B cell (primary cell): ENCODE results near the gene UBXN7. TPM values are rescaled to one million over a fixed set of nuclear protein-coding genes. Genes with fewer than 3 reads are reported as not detected.

Source experiments
- ATAC-seq: fragments of 200-7000 bp; cut with Tn5 transposase; one replicate; pipeline ENCODE4 v1.10.0; 2021; ENCODE audit warnings: low read depth, mild to moderate bottlenecking, moderate number of reproducible peaks, moderate library complexity
- CTCF ChIA-PET: fragments of 350-600 bp; sonication (Branson Sonifier 250); formaldehyde crosslinking; loops from one replicate; lab custom pipeline; 2021; ENCODE audit warnings: antibody characterized with exemption, inconsistent platforms; lab: Charles Lee
- POLR2A ChIA-PET: fragments of 350-600 bp; sonication (Branson Sonifier 250); formaldehyde crosslinking; loops from one replicate; lab custom pipeline; 2021; ENCODE audit warnings: antibody characterized with exemption; lab: Charles Lee
- DNase-seq: peaks from one replicate; pipeline ENCODE4 v3.0.0; 2013
- H2AFZ ChIP-seq: 2 replicates; pipeline ENCODE4 v1.6.1; 2012; ENCODE audit warnings: mild to moderate bottlenecking, low read depth, low read length; ENCODE audit not compliant: insufficient read depth, poor library complexity, severe bottlenecking
- H3K27ac ChIP-seq, 2 donors: 1 replicate in 1 of 2; 2 replicates in 1 of 2; pipeline ENCODE4 v1.5.1; 2012 to 2013; ENCODE audit warnings: low read length in 2 of 2, mild to moderate bottlenecking in 2 of 2, moderate library complexity in 1 of 2
- H3K27me3 ChIP-seq, 4 experiments: fragments of 200-600 bp in 1 of 4; sonication (generic) in 1 of 4; replicated peaks in 1 of 4; 1 replicate in 2 of 4; 2 replicates in 2 of 4; pipeline versions ENCODE4 v1.6.1 to v1.7.0; 2013 to 2016; ENCODE audit warnings: low read length in 3 of 4, mild to moderate bottlenecking in 2 of 4, mixed read lengths in 1 of 4, moderate library complexity in 1 of 4; ENCODE audit not compliant: insufficient read depth in 4 of 4, control insufficient read depth in 3 of 4; ENCODE audit errors: control extremely low read depth in 1 of 4
- H3K36me3 ChIP-seq, 2 experiments: replicated peaks in 1 of 2; 1 replicate in 1 of 2; 2 replicates in 1 of 2; pipeline versions ENCODE4 v1.6.1 to v1.7.1; 2013; ENCODE audit warnings: low read length in 1 of 2; ENCODE audit not compliant: insufficient read depth in 2 of 2, control insufficient read depth in 1 of 2; ENCODE audit errors: control extremely low read depth in 1 of 2, extremely low read depth in 1 of 2
- H3K4me1 ChIP-seq, 2 donors: fragments of 200-600 bp in 1 of 2; sonication (generic) in 1 of 2; 1 replicate in 1 of 2; 2 replicates in 1 of 2; pipeline versions ENCODE4 v1.5.1 to v1.6.1; 2013 to 2017; ENCODE audit warnings: low read length in 2 of 2; ENCODE audit not compliant: control insufficient read depth in 2 of 2, insufficient read depth in 2 of 2
- H3K4me2 ChIP-seq: replicated peaks from 2 replicates; pipeline ENCODE3; 2012; ENCODE audit warnings: mild to moderate bottlenecking, low read depth, low read length; ENCODE audit not compliant: poor library complexity, severe bottlenecking
- H3K4me3 ChIP-seq, 5 experiments: fragments of 200-600 bp in 1 of 5; sonication (generic) in 1 of 5; 1 replicate in 3 of 5; 2 replicates in 2 of 5; pipeline versions ENCODE4 v1.5.1 to v1.7.0; 2011 to 2016; ENCODE audit warnings: low read length in 4 of 5, mild to moderate bottlenecking in 4 of 5, low read depth in 2 of 5, control low read depth in 1 of 5, moderate library complexity in 1 of 5; ENCODE audit not compliant: insufficient read depth in 1 of 5; ENCODE audit errors: control extremely low read depth in 1 of 5, extremely low read depth in 1 of 5
- H3K79me2 ChIP-seq: fragments of 200-600 bp; sonication (generic); one replicate; pipeline ENCODE4 v1.6.0; 2016; ENCODE audit warnings: low read length; ENCODE audit not compliant: control insufficient read depth, insufficient read depth
- H3K9ac ChIP-seq: fragments of 200-600 bp; sonication (generic); 2 replicates; pipeline ENCODE4 v1.6.1; 2017; ENCODE audit warnings: mild to moderate bottlenecking, low read length, moderate library complexity
- H3K9me3 ChIP-seq, 3 donors: one replicate each; pipeline versions ENCODE4 v1.6.1 to v1.7.1; 2013; ENCODE audit warnings: low read length in 2 of 3; ENCODE audit not compliant: control insufficient read depth in 2 of 3, insufficient read depth in 1 of 3; ENCODE audit errors: control extremely low read depth in 1 of 3
- H4K20me1 ChIP-seq: 2 replicates; pipeline ENCODE4 v1.6.0; 2012; ENCODE audit warnings: mild to moderate bottlenecking, low read length; ENCODE audit not compliant: insufficient read depth, control insufficient read depth, poor library complexity, severe bottlenecking
- H3K27ac Mint-ChIP-seq: one replicate; pipeline ENCODE4 v1.8.0; 2021; ENCODE audit warnings: mixed read lengths
- H3K27me3 Mint-ChIP-seq: one replicate; pipeline ENCODE4 v1.8.0; 2021; ENCODE audit warnings: mixed read lengths
- H3K4me1 Mint-ChIP-seq: one replicate; pipeline ENCODE4 v1.8.0; 2021; ENCODE audit warnings: mixed read lengths
- H3K4me3 Mint-ChIP-seq: one replicate; pipeline ENCODE4 v1.8.0; 2021; ENCODE audit warnings: mixed read lengths
- H3K9me3 Mint-ChIP-seq: one replicate; pipeline ENCODE4 v1.8.0; 2022; ENCODE audit warnings: mixed read lengths; ENCODE audit not compliant: insufficient read depth
- EZH2 ChIP-seq: IDR thresholded peaks from 2 replicates; pipeline ENCODE4 v1.6.1; 2012; ENCODE audit warnings: borderline replicate concordance, low read depth, mild to moderate bottlenecking, moderate library complexity, low read length; ENCODE audit not compliant: insufficient read depth, poor library complexity, severe bottlenecking
- WGBS: methylation state at CpG from one replicate; pipeline ENCODE4 v1.1.5; 2013; ENCODE audit warnings: missing lambda C conversion rate; ENCODE audit not compliant: insufficient coverage; 5-methylcytosine and 5-hydroxymethylcytosine counted together
- intact Hi-C: fragments of 100-400 bp; cut with micrococcal nuclease; formaldehyde crosslinking; loops from one replicate; pipeline ENCODE4 v1.10.0; 2022
- polyA plus RNA-seq: library from polyadenylated mRNA; depleted of rRNA; stranded (reverse); fragments of >200 nt; gene quantifications from 2 replicates; pipeline ENCODE4 v1.2.3, GENCODE V29; 2012
- total RNA-seq, 2 donors: library from RNA; stranded (reverse); fragments of 120-200 nt in 1 of 2; gene quantifications; 1 replicate in 1 of 2; 2 replicates in 1 of 2; pipeline versions ENCODE4 v1.2.3 to v1.2.4, GENCODE V29; 2013 to 2022
- TF ChIP-seq, protein P1 (sequence below): fragments of 200-600 bp; IDR thresholded peaks from one replicate; pipeline ENCODE4 v1.8.0; 2022; ENCODE audit warnings: antibody characterized with exemption, mild to moderate bottlenecking

Gene UBXN7
- total and polyA plus RNA-seq, 2 donors (not counting 1 experiment from before 2014, with no cell fraction given) = 7.4 to 107 TPM

DNA sequence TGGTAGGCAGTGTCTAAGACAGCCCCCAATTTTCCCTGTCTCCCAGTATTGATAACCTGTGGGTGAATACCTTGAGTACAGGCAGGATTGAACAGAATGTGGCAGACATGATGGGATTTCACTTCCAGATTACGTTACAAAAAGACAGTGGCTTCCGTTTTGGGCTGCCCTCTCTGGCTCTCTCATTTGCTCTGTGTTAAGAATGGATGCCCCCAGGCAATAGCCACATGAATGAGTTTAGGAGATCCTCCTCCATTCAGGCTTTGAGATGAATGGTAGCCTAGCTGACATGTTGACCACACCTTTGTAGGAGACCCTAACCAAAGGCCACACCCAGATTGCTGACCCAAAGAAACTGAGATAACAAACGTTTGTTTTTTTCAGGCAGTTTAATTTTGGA lies 34.3 kb downstream of the UBXN7 start:
- CTCF ChIA-PET = interaction anchor here (0.6 kb wide), 1 partner anchor 10 kb away, joined by 3 read pairs; no protein-coding TSS in a partner anchor

DNA sequence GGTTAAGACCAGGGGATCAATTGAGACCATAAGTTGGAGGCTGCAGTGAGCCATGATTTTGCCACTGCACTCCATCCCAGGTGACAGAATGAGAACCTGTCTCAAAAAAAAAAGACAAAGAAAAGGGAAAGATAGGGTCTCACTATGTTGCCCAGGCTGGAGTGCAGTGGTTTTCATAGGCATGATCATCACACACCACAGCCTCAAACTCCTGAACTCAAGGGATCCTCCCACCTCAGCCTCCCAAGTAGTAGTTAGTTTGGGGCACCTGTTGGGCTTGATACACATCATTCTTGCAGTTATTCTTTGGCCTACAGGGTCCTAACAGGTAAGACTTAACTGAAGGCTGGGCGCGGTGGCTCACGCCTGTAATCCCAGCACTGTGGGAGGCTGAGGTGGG lies 42.1 kb downstream of the UBXN7 start:
- H3K4me1 Mint-ChIP-seq = peaks cover 6% of the 10 kb centered on the region
- WGBS = no CpG with 5 or more reads among the region's 3 CpGs
- H3K27ac ChIP-seq = no peak overlapping the region
- H3K9me3 Mint-ChIP-seq = peaks cover 2% of the 10 kb centered on the region
- H3K27me3 Mint-ChIP-seq = no peaks in the 10 kb centered on the region
- intact Hi-C loops = no loop called here
- H3K9ac ChIP-seq = no peak overlapping the region
- no peak overlapping the region for H2AFZ ChIP-seq
- POLR2A ChIA-PET = no interaction called here
- peaks cover 28% of the 10 kb centered on the region for H3K79me2 ChIP-seq
- no peak overlapping the region for H3K4me3 ChIP-seq
- no peak for ATAC-seq
- peaks cover 0 to 6% (median 0%) of the 10 kb centered on the region in 3 donors for H3K9me3 ChIP-seq
- no peak overlapping the region for H3K27ac Mint-ChIP-seq
- no peaks in the 10 kb centered on the region for H3K27me3 ChIP-seq
- DNase-seq = no peak
- TF ChIP-seq, protein P1, sequence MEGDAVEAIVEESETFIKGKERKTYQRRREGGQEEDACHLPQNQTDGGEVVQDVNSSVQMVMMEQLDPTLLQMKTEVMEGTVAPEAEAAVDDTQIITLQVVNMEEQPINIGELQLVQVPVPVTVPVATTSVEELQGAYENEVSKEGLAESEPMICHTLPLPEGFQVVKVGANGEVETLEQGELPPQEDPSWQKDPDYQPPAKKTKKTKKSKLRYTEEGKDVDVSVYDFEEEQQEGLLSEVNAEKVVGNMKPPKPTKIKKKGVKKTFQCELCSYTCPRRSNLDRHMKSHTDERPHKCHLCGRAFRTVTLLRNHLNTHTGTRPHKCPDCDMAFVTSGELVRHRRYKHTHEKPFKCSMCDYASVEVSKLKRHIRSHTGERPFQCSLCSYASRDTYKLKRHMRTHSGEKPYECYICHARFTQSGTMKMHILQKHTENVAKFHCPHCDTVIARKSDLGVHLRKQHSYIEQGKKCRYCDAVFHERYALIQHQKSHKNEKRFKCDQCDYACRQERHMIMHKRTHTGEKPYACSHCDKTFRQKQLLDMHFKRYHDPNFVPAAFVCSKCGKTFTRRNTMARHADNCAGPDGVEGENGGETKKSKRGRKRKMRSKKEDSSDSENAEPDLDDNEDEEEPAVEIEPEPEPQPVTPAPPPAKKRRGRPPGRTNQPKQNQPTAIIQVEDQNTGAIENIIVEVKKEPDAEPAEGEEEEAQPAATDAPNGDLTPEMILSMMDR = no peak
- TF ChIP-seq EZH2 = no peak
- no peaks in the 10 kb centered on the region for H3K4me1 ChIP-seq
- H3K4me2 ChIP-seq = no peak overlapping the region
- CTCF ChIA-PET = interaction anchor here (1.4 kb wide), 1 partner anchor 10 kb away, joined by 3 read pairs; no protein-coding TSS in a partner anchor
- H3K4me3 Mint-ChIP-seq = no peak overlapping the region
- H3K36me3 ChIP-seq = peaks cover 13 to 47% of the 10 kb centered on the region in 2 experiments
- H4K20me1 ChIP-seq = peaks cover 18% of the 10 kb centered on the region

More for the DNA sequence above, 34.3 kb downstream of the UBXN7 start:
- Mint-ChIP-seq H3K4me3 (no peak overlapping the region), H3K4me1 (no peaks in the 10 kb centered on the region), H3K27ac (no peak overlapping the region), H3K27me3 (no peaks in the 10 kb centered on the region), H3K9me3 (no peaks in the 10 kb centered on the region)
- no peaks in the 10 kb centered on the region for H3K4me1 ChIP-seq
- no peak overlapping the region for H2AFZ ChIP-seq
- no peak for TF ChIP-seq EZH2
- TF ChIP-seq, protein P1 = no peak
- no peak overlapping the region for H3K27ac ChIP-seq
- DNase-seq (no peak), ATAC-seq (no peak)
- POLR2A ChIA-PET = no interaction called here
- H3K4me3 ChIP-seq = no peak overlapping the region
- H4K20me1 ChIP-seq = peaks cover 17% of the 10 kb centered on the region
- no peaks in the 10 kb centered on the region for H3K27me3 ChIP-seq
- H3K79me2 ChIP-seq = peaks cover 8% of the 10 kb centered on the region
- WGBS = 100% methylated on average over 1 of the region's 3 CpGs
- intact Hi-C loops = no loop called here
- peaks cover 14 to 47% of the 10 kb centered on the region in 2 experiments for H3K36me3 ChIP-seq
- H3K9me3 ChIP-seq = no peaks in the 10 kb centered on the region
- no peak overlapping the region for H3K9ac ChIP-seq
- H3K4me2 ChIP-seq = no peak overlapping the region
